Mesodermal cell (in vitro differentiated cells): Measurements from ENCODE around the gene ANKIB1.
"Not testable (repeated sequence)": the region's sequence is repeated elsewhere in the genome, so short reads cannot be mapped to it uniquely, and the experiment has no call there.

Source experiments
- H3K27ac ChIP-seq: 2 replicates; pipeline ENCODE4 v1.7.0; 2013; ENCODE audit warnings: mild to moderate bottlenecking, low read depth, low read length, moderate library complexity; ENCODE audit not compliant: severe bottlenecking
- H3K36me3 ChIP-seq: 2 replicates; pipeline ENCODE4 v1.7.1; 2013; ENCODE audit warnings: mild to moderate bottlenecking, low read length, moderate library complexity; ENCODE audit not compliant: control insufficient read depth, insufficient read depth
- H3K4me1 ChIP-seq: one replicate; pipeline ENCODE4 v1.7.1; 2013; ENCODE audit warnings: mild to moderate bottlenecking, low read length; ENCODE audit not compliant: insufficient read depth, control insufficient read depth, poor library complexity, severe bottlenecking
- H3K4me3 ChIP-seq: 2 replicates; pipeline ENCODE4 v1.7.0; 2013; ENCODE audit warnings: low read length, control low read depth, mild to moderate bottlenecking; ENCODE audit not compliant: insufficient read depth, poor library complexity, severe bottlenecking; ENCODE audit errors: extremely low read depth
- H3K9me3 ChIP-seq: 2 replicates; pipeline ENCODE4 v1.7.1; 2013; ENCODE audit warnings: mild to moderate bottlenecking, low read length, moderate library complexity; ENCODE audit not compliant: control insufficient read depth
- WGBS, 2 experiments: methylation state at CpG; one replicate each; pipeline ENCODE4 v1.1.5; 2013; ENCODE audit warnings: missing lambda C conversion rate in 2 of 2; ENCODE audit not compliant: insufficient coverage in 2 of 2; 5-methylcytosine and 5-hydroxymethylcytosine counted together

ANKIB1 gene

GRCh38 chr7:92400013-92400412 is 154.2 kb downstream of the ANKIB1 start:
- Histone ChIP-seq H3K36me3 (peaks cover 30% of the 10 kb centered on the region), H3K4me1 (peaks cover 6% of the 10 kb centered on the region), H3K9me3 (no peaks in the 10 kb centered on the region), H3K27ac (no peak overlapping the region), H3K4me3 (no peak overlapping the region)
- WGBS, 2 experiments, result 80% methylated on average over 1 of the region's 2 CpGs; no CpG with 5 or more reads in 1 of the 2 experiments

- 62 to 81% methylated on average over 2 to 4 of the region's 4 CpGs for WGBS, 2 experiments
- Histone ChIP-seq H3K4me3 (no peak overlapping the region), H3K27ac (peak overlapping the region; percentile 50), H3K36me3 (peaks cover 16% of the 10 kb centered on the region), H3K9me3 (no peaks in the 10 kb centered on the region), H3K4me1 (peaks cover 6% of the 10 kb centered on the region)
Measured at GRCh38 chr7:92402920-92403759, 157.4 kb downstream of the ANKIB1 start.

GRCh38 chr7:92403760-92404074 is 157.9 kb downstream of the ANKIB1 start:
- H3K36me3 ChIP-seq, result peaks cover 10% of the 10 kb centered on the region
- 88 to 89% methylated on average over 5 to 6 of the region's 6 CpGs for WGBS, 2 experiments
- peaks cover 6% of the 10 kb centered on the region for H3K4me1 ChIP-seq
- no peak overlapping the region for H3K4me3 ChIP-seq
- H3K27ac ChIP-seq, result peak overlapping the region; percentile 17
- H3K9me3 ChIP-seq, result no peaks in the 10 kb centered on the region

- peaks cover 8% of the 10 kb centered on the region for H3K36me3 ChIP-seq
- H3K27ac ChIP-seq, result no peak overlapping the region
- WGBS, 2 experiments, result 90 to 96% methylated on average over 2 to 5 of the region's 6 CpGs
- H3K9me3 ChIP-seq, result no peaks in the 10 kb centered on the region
- H3K4me3 ChIP-seq, result no peak overlapping the region
- H3K4me1 ChIP-seq, result peaks cover 6% of the 10 kb centered on the region
Measured at GRCh38 chr7:92404170-92404614, 158.4 kb downstream of the ANKIB1 start.

GRCh38 chr7:92409357-92409756 is 163.6 kb downstream of the ANKIB1 start:
- WGBS, 2 experiments, result 100% methylated on average over 1 of the region's 1 CpG
- Histone ChIP-seq H3K4me3 (no peak overlapping the region), H3K27ac (no peak overlapping the region), H3K36me3 (no peaks in the 10 kb centered on the region), H3K4me1 (no peaks in the 10 kb centered on the region), H3K9me3 (peaks cover 3% of the 10 kb centered on the region)

GRCh38 chr7:92410162-92410561 is 164.4 kb downstream of the ANKIB1 start:
- H3K4me1 ChIP-seq, H3K36me3 ChIP-seq, H3K4me3 ChIP-seq, H3K27ac ChIP-seq, H3K9me3 ChIP-seq: not testable (repeated sequence)
- no CpG with 5 or more reads among the region's 6 CpGs for WGBS, 2 experiments

GRCh38 chr7:92412745-92413144 is 167.0 kb downstream of the ANKIB1 start:
- WGBS, 2 experiments, result 89 to 90% methylated on average over 2 to 3 of the region's 11 CpGs
- Histone ChIP-seq H3K4me1 (no peaks in the 10 kb centered on the region), H3K4me3 (no peak overlapping the region), H3K36me3 (no peaks in the 10 kb centered on the region), H3K9me3 (peaks cover 3% of the 10 kb centered on the region), H3K27ac (no peak overlapping the region)

- no peak overlapping the region for H3K27ac ChIP-seq
- peaks cover 3% of the 10 kb centered on the region for H3K9me3 ChIP-seq
- WGBS, 2 experiments, result 89 to 100% methylated on average over 1 of the region's 5 CpGs
- H3K36me3 ChIP-seq, result no peaks in the 10 kb centered on the region
- H3K4me1 ChIP-seq, result no peaks in the 10 kb centered on the region
- no peak overlapping the region for H3K4me3 ChIP-seq
Measured at GRCh38 chr7:92413550-92413949, 167.8 kb downstream of the ANKIB1 start.

GRCh38 chr7:92415225-92415624 is 169.5 kb downstream of the ANKIB1 start:
- Histone ChIP-seq H3K27ac (no peak overlapping the region), H3K9me3 (no peaks in the 10 kb centered on the region), H3K4me3 (no peak overlapping the region), H3K36me3 (no peaks in the 10 kb centered on the region), H3K4me1 (no peaks in the 10 kb centered on the region)
- 92% methylated on average over 2 of the region's 5 CpGs; no CpG with 5 or more reads in 1 of the 2 experiments for WGBS, 2 experiments

- H3K4me1 ChIP-seq, result no peaks in the 10 kb centered on the region
- 83 to 88% methylated on average over 5 of the region's 5 CpGs for WGBS, 2 experiments
- no peak overlapping the region for H3K4me3 ChIP-seq
- H3K36me3 ChIP-seq, result no peaks in the 10 kb centered on the region
- no peak overlapping the region for H3K27ac ChIP-seq
- no peaks in the 10 kb centered on the region for H3K9me3 ChIP-seq
Measured at GRCh38 chr7:92417913-92418312, 172.1 kb downstream of the ANKIB1 start.

GRCh38 chr7:92421676-92422435 is 176.1 kb downstream of the ANKIB1 start:
- Histone ChIP-seq H3K27ac (peak overlapping the region; percentile 32), H3K4me3 (no peak overlapping the region), H3K36me3 (no peaks in the 10 kb centered on the region), H3K4me1 (no peaks in the 10 kb centered on the region), H3K9me3 (no peaks in the 10 kb centered on the region)
- 96 to 100% methylated on average over 1 to 4 of the region's 5 CpGs for WGBS, 2 experiments
